A549 treated with CORT108297 at 1 μM for 4 hours (cell line): ENCODE results near the gene HOPX. TPM values are rescaled to one million over a fixed set of nuclear protein-coding genes. Genes with fewer than 3 reads are reported as not detected.

Experiments
- total RNA-seq: library from RNA; stranded (reverse); fragments of 200-300 nt; extraction: Qiagen RNA extraction; gene quantifications from 5 replicates; pipeline ENCODE4 v1.2.3, GENCODE V29; 2022

HOPX gene, protein sequence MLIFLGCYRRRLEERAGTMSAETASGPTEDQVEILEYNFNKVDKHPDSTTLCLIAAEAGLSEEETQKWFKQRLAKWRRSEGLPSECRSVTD
- total RNA-seq = not detected in 5 replicates

DNA sequence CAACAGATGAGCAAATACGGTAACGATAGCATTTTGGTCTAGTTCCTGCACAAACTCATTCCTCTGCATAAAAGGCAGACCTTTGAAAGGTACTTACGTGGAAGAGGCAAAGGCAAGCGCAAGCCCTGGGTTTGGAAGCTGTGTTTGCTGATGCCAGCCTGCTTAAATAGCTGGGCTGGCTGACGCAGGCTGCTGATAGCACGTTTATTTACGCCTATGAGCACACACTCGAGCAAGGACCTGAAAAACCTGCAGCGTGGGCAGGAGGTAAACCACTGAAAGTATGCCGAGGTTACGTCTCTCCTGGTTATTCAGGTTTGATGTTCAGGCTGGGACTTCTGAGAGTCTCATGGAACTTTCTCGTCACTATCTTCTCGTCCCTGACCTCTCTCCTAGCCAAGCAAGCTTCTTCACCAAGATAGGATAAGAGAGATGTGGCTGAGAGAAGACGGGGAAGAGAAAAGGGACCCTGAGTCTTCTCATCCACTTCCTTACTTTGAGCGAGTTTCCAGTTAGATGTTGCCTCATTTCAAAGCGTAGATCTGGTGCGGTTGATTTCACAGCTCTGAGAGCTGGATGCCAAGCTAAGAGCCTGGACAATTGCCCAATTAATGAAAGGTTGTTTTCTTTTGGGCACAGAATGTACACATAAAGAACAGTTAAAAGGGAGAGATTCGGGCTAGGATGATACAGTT is at the start of gene HOPX:
Gene HOPX (minus strand): TSS at position 139 of the 695 bp plus-strand sequence. CDS start 23,480 bp downstream, outside the sequence.

Other genes with a start within 250 kb of the HOPX start
- 17.1 to 21.9 TPM (median 19.5 TPM) in 5 replicates for gene PPAT, start 245.7 kb downstream of the HOPX start, total RNA-seq
- 123 to 158 TPM (median 127 TPM) in 5 replicates for gene PAICS, start 245.0 kb downstream of the HOPX start, total RNA-seq
- gene SRP72, start 213.7 kb downstream of the HOPX start, total RNA-seq = 41.3 to 54.1 TPM (median 47.0 TPM) in 5 replicates
- 0.07 TPM in 1 of 5 replicates, not detected in the others for gene ARL9, start 175.5 kb downstream of the HOPX start, total RNA-seq
- gene SPINK2, start 140.4 kb upstream of the HOPX start, total RNA-seq = not detected in 5 replicates
- gene REST, start 226.6 kb upstream of the HOPX start, total RNA-seq = 7.1 to 8.8 TPM (median 7.8 TPM) in 5 replicates